Measurements from ENCODE around the gene ITGA8. TPM values are rescaled to one million over a fixed set of nuclear protein-coding genes. Genes with fewer than 3 reads are reported as not detected.

The ITGA8 gene
- total and polyA plus RNA-seq, 2 of the 4 experiments (the other 2 are of a cell fraction): under 0.01 to 0.02 TPM

DNA sequence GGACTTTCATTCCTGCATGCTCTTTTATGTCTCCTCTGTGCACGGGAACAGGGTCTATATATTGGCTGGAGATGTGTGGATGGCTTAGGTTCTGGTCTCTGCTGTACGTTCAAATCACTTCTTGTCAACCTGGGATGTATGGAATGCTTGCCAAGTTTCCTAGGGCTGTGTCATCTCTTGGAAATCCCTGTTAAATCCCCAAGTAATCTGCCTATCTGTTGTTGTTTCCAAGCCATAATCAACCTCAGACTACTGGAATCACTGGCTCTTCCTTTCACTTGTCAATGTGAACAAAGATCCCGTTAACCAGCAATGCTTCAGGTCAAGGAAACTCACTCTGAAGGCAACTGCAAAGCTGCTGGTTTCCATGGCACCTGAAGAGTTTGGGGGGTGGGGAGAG, 255.3 kb downstream of the ITGA8 start:
- Histone ChIP-seq H4K8ac (ENCODE audit: low read depth in 2 of 2, low read length in 2 of 2) (no peak overlapping the region), H3K9me3 (ENCODE audit: control insufficient read depth, insufficient read depth, low read length) (no peaks in the 10 kb centered on the region; the same call in 1 of the 2 replicates), H3K23ac (ENCODE audit: low read depth, low read length) (no peak overlapping the region), H3K4me2 (ENCODE audit: low read depth, low read length) (no peak overlapping the region), H3K9me1 (ENCODE audit: insufficient read depth, low read length) (peaks cover 7% of the 10 kb centered on the region), H4K20me1 (ENCODE audit: insufficient read depth, low read length) (no peaks in the 10 kb centered on the region; the same call in 1 of the 2 replicates), H3K18ac (ENCODE audit: low read depth, low read length) (no peak overlapping the region), H3K4ac (ENCODE audit: low read depth, low read length) (no peak overlapping the region), H2BK20ac (ENCODE audit: low read depth, low read length) (no peak overlapping the region), H2BK120ac (ENCODE audit: low read depth, low read length) (no peak overlapping the region), H3K4me1 (ENCODE audit: control insufficient read depth, insufficient read depth, low read length) (peaks cover 5% of the 10 kb centered on the region), H3K27me3 (ENCODE audit: control insufficient read depth, insufficient read depth, low read length) (peaks cover 12% of the 10 kb centered on the region), H2AFZ (replicated peaks; ENCODE audit: low read length, poor library complexity) (no peak overlapping the region), H2AK9ac (replicated peaks; ENCODE audit: low read depth, low read length, poor library complexity) (no peak overlapping the region), H2AK5ac (ENCODE audit: low read depth, low read length) (no peak overlapping the region), H3K9ac (ENCODE audit: low read depth, low read length) (no peak overlapping the region), H2BK5ac (ENCODE audit: low read depth, low read length, poor library complexity, severe bottlenecking) (no peak overlapping the region), H4K5ac (ENCODE audit: low read depth, low read length) (no peak overlapping the region), H4K91ac (ENCODE audit: insufficient read depth, low read depth, low read length) (no peak overlapping the region), H3K56ac (ENCODE audit: extremely low read depth, insufficient read depth, low read length) (no peak overlapping the region), H2BK15ac (ENCODE audit: low read depth, low read length) (no peak overlapping the region), H3K36me3 (ENCODE audit: control insufficient read depth, insufficient read depth, low read length) (no peaks in the 10 kb centered on the region), H3K14ac (replicated peaks; ENCODE audit: low read depth, low read length) (no peak overlapping the region), H3K79me1 (ENCODE audit: low read depth in 1 of 2, low read length in 2 of 2) (no peaks in the 10 kb centered on the region), H3K4me3 (ENCODE audit: insufficient read depth, low read depth, low read length) (no peak overlapping the region), H3K27ac (ENCODE audit: insufficient read depth, low read length) (no peak overlapping the region)
- TF ChIP-seq RAD21 (IDR thresholded peaks at IDR 0.05; ENCODE audit: low read length) (no peak), CHD1 (IDR thresholded peaks at IDR 0.05; ENCODE audit: low read depth, low read length) (no peak), MAFK (IDR thresholded peaks at IDR 0.05; ENCODE audit: low read depth, low read length) (no peak)
- in situ Hi-C loops (cut with MboI; ENCODE audit: low sequenced_read_pairs): no loop called here
- intact Hi-C loops (cut with micrococcal nuclease): no loop called here
- no TSS peak for BruUV-seq (replicated peaks)
- no peak for ATAC-seq (ENCODE audit: low read depth)
- CTCF ChIA-PET: interaction anchor here (0.6 kb wide), 1 partner anchor 422 kb away, joined by 3 read pairs; no protein-coding TSS in a partner anchor
- no CpG with 5 or more reads among the region's 3 CpGs for WGBS, 2 experiments (ENCODE audit: extremely low coverage in 2 of 2, insufficient read length in 1 of 2)
- dilution Hi-C loops (cut with HindIII; ENCODE audit: low sequenced_read_pairs, unreplicated experiment): no loop called here
- POLR2A ChIA-PET (ENCODE audit: unreplicated experiment): no interaction called here
- no peak for DNase-seq

Other genes with a start within 250 kb of the ITGA8 start
- 14.5 and 26.4 TPM in 2 replicates for gene MINDY3, start 140.6 kb upstream of the ITGA8 start, total RNA-seq (2012; rRNA removed)
- gene MINDY3, start 140.6 kb upstream of the ITGA8 start, polyA plus RNA-seq (2012; rRNA removed): 10.1 and 13.9 TPM in 2 replicates